ENCODE results near the gene ANTXR1. TPM values are rescaled to one million over a fixed set of nuclear protein-coding genes. Genes with fewer than 3 reads are reported as not detected.

Gene ANTXR1
- total RNA-seq (2014; rRNA removed; shearing (Covaris generic)) = 60.9 and 67.4 TPM in 2 replicates

DNA sequence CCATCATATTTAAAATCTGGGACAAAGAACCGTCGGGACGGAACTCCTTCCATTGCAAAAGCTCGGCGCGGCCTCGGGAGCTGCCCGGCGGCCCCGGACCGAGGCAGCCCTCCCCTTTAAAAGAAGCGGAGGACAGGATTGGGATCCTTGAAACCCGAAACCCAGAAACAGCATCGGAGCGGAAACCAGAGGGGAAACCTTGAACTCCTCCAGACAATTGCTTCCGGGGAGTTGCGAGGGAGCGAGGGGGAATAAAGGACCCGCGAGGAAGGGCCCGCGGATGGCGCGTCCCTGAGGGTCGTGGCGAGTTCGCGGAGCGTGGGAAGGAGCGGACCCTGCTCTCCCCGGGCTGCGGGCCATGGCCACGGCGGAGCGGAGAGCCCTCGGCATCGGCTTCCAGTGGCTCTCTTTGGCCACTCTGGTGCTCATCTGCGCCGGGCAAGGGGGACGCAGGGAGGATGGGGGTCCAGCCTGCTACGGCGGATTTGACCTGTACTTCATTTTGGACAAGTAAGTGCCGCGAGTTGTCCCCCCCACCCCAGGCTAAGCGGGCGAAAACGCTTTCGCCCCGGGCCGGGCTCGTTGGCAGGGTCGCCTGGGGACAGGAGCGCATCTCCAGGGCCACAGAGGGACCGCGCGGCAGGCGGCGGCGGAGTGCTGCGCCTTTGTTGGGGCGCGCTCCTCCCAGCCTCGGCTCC, at the start of gene ANTXR1:
ANTXR1 (plus strand) TSS at position 38 of the 698 bp plus-strand sequence; CDS start at position 359, 321 bp downstream.
- Histone ChIP-seq H3K27ac (peak within 1 kb of the TSS; percentile 84), H3K4me1 (peaks cover 15% of the 10 kb centered on the region), H3K9me3 (replicated peaks) (no peaks in the 10 kb centered on the region), H3K4me3 (peak within 1 kb of the TSS; percentile 98), H3K36me3 (peaks cover 3% of the 10 kb centered on the region), H3K27me3 (no peaks in the 10 kb centered on the region)
- peak; percentile 90 to 95 for DNase-seq

DNA sequence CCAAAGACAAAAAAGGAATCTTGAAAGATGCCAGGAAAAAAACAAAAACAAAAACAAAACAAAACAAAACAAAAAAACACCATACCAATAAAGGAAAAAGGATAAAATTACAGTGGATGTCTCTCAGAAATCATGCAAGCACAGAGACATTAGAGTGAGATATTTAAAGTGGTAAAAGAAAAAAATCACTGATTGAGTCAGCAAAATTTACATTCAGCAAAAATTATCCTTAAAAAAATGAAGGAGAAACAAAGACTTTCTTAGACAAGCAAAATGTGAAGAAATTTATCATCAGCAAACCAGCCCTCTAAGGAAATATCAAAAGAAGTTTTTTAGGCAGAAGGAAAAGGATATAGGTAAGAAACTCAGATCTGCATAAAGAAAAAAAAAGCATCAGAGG, 48.7 kb upstream of the ANTXR1 start:
- no peak for DNase-seq
- Histone ChIP-seq H3K4me1 (peaks cover 4% of the 10 kb centered on the region; the same call in 1 of the 2 replicates), H3K36me3 (no peaks in the 10 kb centered on the region), H3K9me3 (replicated peaks) (no peaks in the 10 kb centered on the region), H3K27me3 (no peaks in the 10 kb centered on the region), H3K27ac (no peak overlapping the region), H3K4me3 (no peak overlapping the region)

DNA sequence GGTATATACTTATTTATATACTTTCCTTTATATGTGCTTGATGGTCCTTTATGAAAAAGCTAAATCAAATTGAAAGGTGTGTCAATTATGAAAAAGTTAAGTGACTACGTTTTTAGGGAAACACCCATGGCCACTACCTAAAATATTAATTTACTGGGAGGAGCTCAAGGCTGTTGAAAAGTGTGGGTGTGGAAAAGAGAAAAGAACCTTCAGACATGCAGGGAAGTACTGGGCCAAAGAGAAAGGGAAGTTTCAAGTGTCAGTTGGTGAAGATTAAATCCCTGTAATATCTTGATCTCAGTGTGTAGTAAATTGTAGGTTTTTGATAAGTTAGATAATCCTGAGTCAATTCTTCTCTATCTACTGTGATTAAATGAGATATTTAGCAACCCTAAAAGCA, 44.8 kb upstream of the ANTXR1 start:
- H3K27me3 ChIP-seq = no peaks in the 10 kb centered on the region
- H3K9me3 ChIP-seq (replicated peaks) = no peaks in the 10 kb centered on the region
- H3K27ac ChIP-seq = no peak overlapping the region
- H3K4me3 ChIP-seq = no peak overlapping the region
- H3K4me1 ChIP-seq = peaks cover 32% of the 10 kb centered on the region
- no peaks in the 10 kb centered on the region for H3K36me3 ChIP-seq
- DNase-seq = no peak

DNA sequence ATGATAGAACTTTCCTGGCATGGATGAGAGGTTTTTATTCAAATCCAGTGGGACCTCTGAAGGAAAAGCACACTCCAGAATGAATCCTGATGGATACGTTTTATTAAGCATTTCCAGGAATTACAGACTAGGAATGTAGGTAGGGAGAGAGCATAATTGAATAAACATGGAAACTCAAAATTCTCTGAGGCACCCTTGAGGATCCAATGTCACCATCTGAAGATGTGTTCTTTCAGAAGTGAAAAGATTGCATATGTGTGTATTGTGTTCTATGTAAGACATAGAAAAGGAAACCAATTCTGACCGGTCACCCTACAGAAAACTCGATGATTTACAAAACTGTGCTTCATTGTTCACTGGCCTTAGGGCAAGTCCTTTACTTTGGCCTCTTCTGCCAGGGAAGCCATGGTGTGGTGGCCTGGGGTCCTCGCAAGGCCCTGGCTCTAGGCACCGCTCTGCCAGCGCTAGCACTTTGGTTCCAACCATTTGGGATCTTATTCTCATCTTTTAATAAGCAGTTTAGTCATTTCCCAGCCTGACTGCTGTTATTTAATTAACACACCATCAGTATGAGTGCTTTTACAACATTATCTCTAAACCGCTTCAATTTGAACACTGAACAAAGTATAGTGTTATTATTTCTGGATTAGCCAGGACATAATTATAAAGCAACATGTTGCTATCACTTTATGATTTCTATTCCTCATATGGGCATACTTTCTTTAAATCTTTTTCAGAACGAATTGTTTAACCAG, 43.1 kb upstream of the ANTXR1 start:
- DNase-seq = no peak
- H3K27ac ChIP-seq = no peak overlapping the region; the same call in 1 of the 2 replicates
- no peak overlapping the region for H3K4me3 ChIP-seq
- no peaks in the 10 kb centered on the region for H3K36me3 ChIP-seq
- H3K27me3 ChIP-seq = no peaks in the 10 kb centered on the region
- H3K4me1 ChIP-seq = peaks cover 32% of the 10 kb centered on the region
- no peaks in the 10 kb centered on the region for H3K9me3 ChIP-seq (replicated peaks)

DNA sequence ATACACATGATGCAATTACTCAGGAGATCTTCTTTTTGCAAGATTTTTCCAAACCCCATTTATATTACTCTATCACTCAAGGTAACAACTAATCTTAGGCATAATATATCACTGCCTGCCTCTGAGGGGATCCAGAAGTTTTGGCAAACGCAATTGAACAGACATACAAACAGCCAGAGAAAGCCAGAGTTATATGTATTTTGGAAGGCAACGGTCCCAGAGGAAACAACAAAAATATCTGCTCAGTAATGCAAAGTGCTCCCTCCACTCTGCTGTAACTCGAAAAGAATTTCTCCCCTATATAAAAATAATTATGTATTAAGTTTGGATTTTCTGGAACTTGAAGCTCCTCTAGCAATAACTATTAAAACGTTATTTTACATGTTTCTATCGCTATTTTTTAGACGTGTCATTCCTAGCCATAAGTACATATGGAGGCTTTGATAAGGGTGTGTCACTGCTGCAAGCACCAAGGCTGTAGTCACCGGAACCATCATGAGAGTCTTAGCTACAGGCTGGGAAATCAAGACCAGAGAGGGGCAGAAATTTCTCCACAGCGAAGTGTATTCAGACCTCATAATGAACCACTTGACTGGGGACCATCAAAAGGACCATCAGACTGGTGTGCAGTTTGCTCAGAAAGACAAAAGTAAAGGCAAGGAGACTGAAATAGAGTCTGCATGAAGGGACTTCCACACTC, 42.3 kb upstream of the ANTXR1 start:
- H3K27ac ChIP-seq = peak overlapping the region; percentile 83
- H3K27me3 ChIP-seq = no peaks in the 10 kb centered on the region
- H3K36me3 ChIP-seq = no peaks in the 10 kb centered on the region
- H3K9me3 ChIP-seq (replicated peaks) = no peaks in the 10 kb centered on the region
- DNase-seq = no peak
- H3K4me1 ChIP-seq = peaks cover 36% of the 10 kb centered on the region
- no peak overlapping the region for H3K4me3 ChIP-seq

GRCh38 chr2:68971591-68972231, 41.3 kb upstream of the ANTXR1 start:
- peaks cover 36% of the 10 kb centered on the region for H3K4me1 ChIP-seq
- no peak overlapping the region for H3K4me3 ChIP-seq
- H3K36me3 ChIP-seq = no peaks in the 10 kb centered on the region
- H3K9me3 ChIP-seq (replicated peaks) = no peaks in the 10 kb centered on the region
- peak; percentile 78 to 85 for DNase-seq
- H3K27ac ChIP-seq = peak overlapping the region; percentile 83
- H3K27me3 ChIP-seq = no peaks in the 10 kb centered on the region

GRCh38 chr2:68974251-68974650, 38.7 kb upstream of the ANTXR1 start, which contains the start of gene GKN1:
GKN1 (plus strand) TSS chr2:68974636; CDS start chr2:68974678, 42 bp downstream.
- no peaks in the 10 kb centered on the region for H3K27me3 ChIP-seq
- no peak within 1 kb of the TSS for H3K4me3 ChIP-seq
- no peak within 1 kb of the TSS for H3K27ac ChIP-seq
- H3K36me3 ChIP-seq = no peaks in the 10 kb centered on the region
- DNase-seq = no peak
- 0 out of 2 replicates have a peak, but pooled peaks cover 2% of the 10 kb centered on the region for H3K9me3 ChIP-seq (replicated peaks)
- peaks cover 32% of the 10 kb centered on the region for H3K4me1 ChIP-seq

GRCh38 chr2:68974946-68975665, 37.9 kb upstream of the ANTXR1 start:
- no peak for DNase-seq
- H3K4me3 ChIP-seq = no peak overlapping the region
- 0 out of 2 replicates have a peak, but pooled peaks cover 2% of the 10 kb centered on the region for H3K9me3 ChIP-seq (replicated peaks)

DNA sequence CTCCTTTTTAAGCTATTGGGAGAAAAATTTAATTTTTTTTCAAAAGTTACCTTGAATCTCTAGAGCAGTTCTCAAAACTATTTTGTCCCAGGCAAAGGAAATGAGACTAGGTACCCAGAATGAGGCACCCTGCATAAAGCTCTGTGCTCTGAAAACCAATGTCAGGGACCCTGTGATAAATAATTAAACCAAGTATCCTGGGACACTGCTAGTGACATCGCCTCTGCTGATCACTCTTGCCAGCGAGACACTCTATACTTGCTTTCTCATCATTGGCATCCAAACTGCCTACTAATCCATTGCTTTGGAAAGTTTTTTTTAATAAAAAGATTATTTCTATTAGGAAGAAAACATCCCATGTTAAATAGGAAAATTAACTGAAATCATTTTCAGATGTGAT, 37.1 kb upstream of the ANTXR1 start:
- no peak overlapping the region for H3K4me3 ChIP-seq
- no peak for DNase-seq
- H3K27ac ChIP-seq = no peak overlapping the region

More at GRCh38 chr2:68974946-68975665, 37.9 kb upstream of the ANTXR1 start:
- peaks cover 32% of the 10 kb centered on the region for H3K4me1 ChIP-seq
- no peaks in the 10 kb centered on the region for H3K36me3 ChIP-seq
- H3K27ac ChIP-seq = no peak overlapping the region
- H3K27me3 ChIP-seq = no peaks in the 10 kb centered on the region

DNA sequence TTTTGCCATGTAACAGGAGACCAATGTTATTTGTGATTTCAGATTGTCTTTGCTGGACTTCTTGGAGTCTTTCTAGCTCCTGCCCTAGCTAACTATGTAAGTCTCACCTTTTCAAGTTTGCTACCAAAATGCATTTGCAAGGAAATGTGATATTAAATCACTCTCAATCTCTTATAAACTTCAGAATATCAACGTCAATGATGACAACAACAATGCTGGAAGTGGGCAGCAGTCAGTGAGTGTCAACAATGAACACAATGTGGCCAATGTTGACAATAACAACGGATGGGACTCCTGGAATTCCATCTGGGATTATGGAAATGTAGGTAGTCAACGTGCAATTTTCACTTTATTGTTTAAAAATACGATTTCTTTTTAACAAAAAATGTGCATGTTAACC, 35.5 kb upstream of the ANTXR1 start:
- Histone ChIP-seq H3K36me3 (no peaks in the 10 kb centered on the region), H3K27ac (no peak overlapping the region), H3K27me3 (no peaks in the 10 kb centered on the region), H3K9me3 (replicated peaks) (0 out of 2 replicates have a peak, but pooled peaks cover 2% of the 10 kb centered on the region), H3K4me1 (peaks cover 13% of the 10 kb centered on the region), H3K4me3 (no peak overlapping the region)
- no peak for DNase-seq

More for the DNA sequence above, 37.1 kb upstream of the ANTXR1 start:
- Histone ChIP-seq H3K4me1 (peaks cover 27% of the 10 kb centered on the region), H3K36me3 (no peaks in the 10 kb centered on the region), H3K27me3 (no peaks in the 10 kb centered on the region), H3K9me3 (replicated peaks) (0 out of 2 replicates have a peak, but pooled peaks cover 2% of the 10 kb centered on the region)

- Histone ChIP-seq H3K27me3 (no peaks in the 10 kb centered on the region), H3K9me3 (replicated peaks) (0 out of 2 replicates have a peak, but pooled peaks cover 2% of the 10 kb centered on the region), H3K27ac (no peak overlapping the region), H3K4me1 (peaks cover 6% of the 10 kb centered on the region), H3K36me3 (no peaks in the 10 kb centered on the region), H3K4me3 (no peak overlapping the region)
- no peak for DNase-seq
These were observed 34.9 kb upstream of the ANTXR1 start for GRCh38 chr2:68978098-68978497.

- Histone ChIP-seq H3K4me3 (no peak overlapping the region), H3K36me3 (no peaks in the 10 kb centered on the region), H3K9me3 (replicated peaks) (0 out of 2 replicates have a peak, but pooled peaks cover 2% of the 10 kb centered on the region), H3K27me3 (no peaks in the 10 kb centered on the region), H3K4me1 (no peaks in the 10 kb centered on the region), H3K27ac (no peak overlapping the region)
- DNase-seq = no peak
These were observed 32.0 kb upstream of the ANTXR1 start for GRCh38 chr2:68980956-68981355.

GRCh38 chr2:68987021-68987503, 25.9 kb upstream of the ANTXR1 start:
- H3K27me3 ChIP-seq = no peaks in the 10 kb centered on the region
- H3K4me1 ChIP-seq = no peaks in the 10 kb centered on the region
- no peak overlapping the region for H3K4me3 ChIP-seq
- no peak for DNase-seq
- H3K27ac ChIP-seq = no peak overlapping the region
- H3K9me3 ChIP-seq (replicated peaks) = no peaks in the 10 kb centered on the region
- no peaks in the 10 kb centered on the region for H3K36me3 ChIP-seq

GRCh38 chr2:68989035-68989434, 23.9 kb upstream of the ANTXR1 start:
- no peak for DNase-seq
- H3K4me3 ChIP-seq = no peak overlapping the region

More at GRCh38 chr2:68989035-68989434, 23.9 kb upstream of the ANTXR1 start:
- H3K4me1 ChIP-seq = no peaks in the 10 kb centered on the region
- H3K9me3 ChIP-seq (replicated peaks) = no peaks in the 10 kb centered on the region
- no peaks in the 10 kb centered on the region for H3K27me3 ChIP-seq
- H3K36me3 ChIP-seq = no peaks in the 10 kb centered on the region
- H3K27ac ChIP-seq = no peak overlapping the region
